PC-9 (cell line): ENCODE results near the gene TMSB10.

Source experiments
- EZH2 ChIP-seq: fragments of 200-600 bp; sonication (generic); IDR thresholded peaks from 2 replicates; pipeline ENCODE4 v1.8.0; 2017; ENCODE audit warnings: antibody characterized with exemption, low read depth
- TF ChIP-seq, protein P1 (sequence below): fragments of 200-600 bp; sonication (generic); conservative IDR thresholded peaks from 2 replicates; pipeline ENCODE4 v1.6.1; 2017; ENCODE audit warnings: mixed run types, antibody characterized with exemption, mild to moderate bottlenecking, moderate library complexity

- TF ChIP-seq, protein P1, sequence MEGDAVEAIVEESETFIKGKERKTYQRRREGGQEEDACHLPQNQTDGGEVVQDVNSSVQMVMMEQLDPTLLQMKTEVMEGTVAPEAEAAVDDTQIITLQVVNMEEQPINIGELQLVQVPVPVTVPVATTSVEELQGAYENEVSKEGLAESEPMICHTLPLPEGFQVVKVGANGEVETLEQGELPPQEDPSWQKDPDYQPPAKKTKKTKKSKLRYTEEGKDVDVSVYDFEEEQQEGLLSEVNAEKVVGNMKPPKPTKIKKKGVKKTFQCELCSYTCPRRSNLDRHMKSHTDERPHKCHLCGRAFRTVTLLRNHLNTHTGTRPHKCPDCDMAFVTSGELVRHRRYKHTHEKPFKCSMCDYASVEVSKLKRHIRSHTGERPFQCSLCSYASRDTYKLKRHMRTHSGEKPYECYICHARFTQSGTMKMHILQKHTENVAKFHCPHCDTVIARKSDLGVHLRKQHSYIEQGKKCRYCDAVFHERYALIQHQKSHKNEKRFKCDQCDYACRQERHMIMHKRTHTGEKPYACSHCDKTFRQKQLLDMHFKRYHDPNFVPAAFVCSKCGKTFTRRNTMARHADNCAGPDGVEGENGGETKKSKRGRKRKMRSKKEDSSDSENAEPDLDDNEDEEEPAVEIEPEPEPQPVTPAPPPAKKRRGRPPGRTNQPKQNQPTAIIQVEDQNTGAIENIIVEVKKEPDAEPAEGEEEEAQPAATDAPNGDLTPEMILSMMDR, result peak; percentile 97
- TF ChIP-seq EZH2, result no peak
Measured at GRCh38 chr2:84925724-84926376, 20.4 kb downstream of the TMSB10 start.
